ENCODE results near the gene ARMC9.
"Not testable (repeated sequence)": the region's sequence is repeated elsewhere in the genome, so short reads cannot be mapped to it uniquely, and the experiment has no call there.

Gene ARMC9

GRCh38 chr2:231405601-231406367 lies 207.4 kb downstream of the ARMC9 start:
- DNase-seq = peak; percentile 47

- DNase-seq = not testable (repeated sequence)
Measured at GRCh38 chr2:231407686-231408085, 209.3 kb downstream of the ARMC9 start.

- not testable (repeated sequence) for DNase-seq
Measured at GRCh38 chr2:231408304-231408703, 209.9 kb downstream of the ARMC9 start.

GRCh38 chr2:231409776-231410175 lies 211.3 kb downstream of the ARMC9 start:
- DNase-seq = no peak

- DNase-seq = no peak
Measured at GRCh38 chr2:231410293-231411004, 212.0 kb downstream of the ARMC9 start.

GRCh38 chr2:231411237-231411636 lies 212.8 kb downstream of the ARMC9 start:
- no peak for DNase-seq

- DNase-seq = peak; percentile 69
Measured at GRCh38 chr2:231411831-231412617, 213.6 kb downstream of the ARMC9 start.

GRCh38 chr2:231412618-231412963 lies 214.2 kb downstream of the ARMC9 start:
- DNase-seq = no peak

GRCh38 chr2:231413456-231413855 lies 215.0 kb downstream of the ARMC9 start:
- no peak for DNase-seq

- no peak for DNase-seq
Measured at GRCh38 chr2:231413921-231414476, 215.6 kb downstream of the ARMC9 start.

GRCh38 chr2:231415029-231415428 lies 216.6 kb downstream of the ARMC9 start:
- no peak for DNase-seq

GRCh38 chr2:231418820-231419640 lies 220.6 kb downstream of the ARMC9 start:
- no peak for DNase-seq

GRCh38 chr2:231421051-231421580 lies 222.7 kb downstream of the ARMC9 start:
- DNase-seq = no peak

GRCh38 chr2:231422056-231422455 lies 223.6 kb downstream of the ARMC9 start:
- DNase-seq = no peak

- no peak for DNase-seq
Measured at GRCh38 chr2:231423176-231423575, 224.7 kb downstream of the ARMC9 start.

All from stimulated activated CD4-positive, alpha-beta T cell treated with anti-CD3 and anti-CD28 coated beads, Interleukin-4, amount 100 ng/mL, for 1 hour (primary cell).